NOMO-1 treated with DMSO at 0.1 percent for 48 hours (cell line): ENCODE data around the gene TMEM72.

Experiments
- DNase-seq: peaks from one replicate; lab custom pipeline; 2025; ENCODE audit not compliant: unreplicated experiment; lab: John Stamatoyannopoulos, UW

The TMEM72 gene

DNA sequence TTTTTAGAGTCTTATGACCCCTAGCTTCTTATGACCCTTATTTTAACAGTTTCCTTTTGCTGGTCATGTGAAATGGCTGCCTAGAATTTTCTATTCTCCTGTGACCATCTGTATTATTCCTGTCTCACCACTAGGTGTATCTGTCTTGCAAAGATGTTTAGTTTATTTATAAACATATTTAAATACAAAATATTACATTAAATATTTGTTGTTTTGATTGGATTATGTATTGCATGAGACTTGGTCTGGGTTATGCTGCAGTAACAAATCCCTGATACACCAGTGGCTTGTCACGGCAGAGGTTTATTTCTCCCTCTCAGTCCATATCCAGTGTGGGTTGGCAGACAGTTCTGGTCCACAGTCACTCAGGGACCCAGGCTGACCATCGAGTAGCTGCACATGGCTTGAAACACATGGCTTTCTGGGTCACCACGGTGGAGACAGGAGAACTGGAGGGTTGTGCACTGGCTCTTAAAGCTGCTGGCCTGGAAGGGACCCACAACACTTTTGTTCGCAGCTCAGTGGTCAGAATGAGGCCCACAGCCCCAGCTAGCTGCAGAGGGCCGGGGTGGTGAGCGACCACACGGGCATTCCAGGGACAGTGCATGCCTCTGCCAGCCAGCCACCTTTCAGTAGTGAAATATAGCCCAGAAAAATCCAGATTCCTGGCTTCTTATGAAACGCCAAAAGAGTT lies 55.8 kb downstream of the TMEM72 start:
- no peak for DNase-seq

DNA sequence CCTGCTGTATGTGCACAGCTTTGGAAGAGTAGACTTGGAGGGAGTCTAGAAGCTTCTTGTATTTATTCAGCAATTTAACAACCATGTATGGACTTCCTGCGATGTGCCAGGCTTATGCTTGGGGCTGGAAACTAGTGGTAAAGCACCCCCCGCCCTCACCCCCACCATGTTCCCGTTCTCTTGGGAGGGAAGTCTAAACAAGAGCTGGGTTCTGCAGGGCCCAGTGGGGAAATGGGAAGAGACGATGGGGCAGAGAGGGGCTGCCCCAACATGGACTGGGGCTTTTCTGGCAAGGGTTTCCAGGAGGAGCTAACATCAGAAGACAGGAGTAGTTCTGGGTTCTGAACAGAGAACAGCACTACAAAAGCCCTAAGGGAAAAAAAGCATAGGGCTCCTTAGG lies 56.5 kb downstream of the TMEM72 start:
- DNase-seq: no peak

DNA sequence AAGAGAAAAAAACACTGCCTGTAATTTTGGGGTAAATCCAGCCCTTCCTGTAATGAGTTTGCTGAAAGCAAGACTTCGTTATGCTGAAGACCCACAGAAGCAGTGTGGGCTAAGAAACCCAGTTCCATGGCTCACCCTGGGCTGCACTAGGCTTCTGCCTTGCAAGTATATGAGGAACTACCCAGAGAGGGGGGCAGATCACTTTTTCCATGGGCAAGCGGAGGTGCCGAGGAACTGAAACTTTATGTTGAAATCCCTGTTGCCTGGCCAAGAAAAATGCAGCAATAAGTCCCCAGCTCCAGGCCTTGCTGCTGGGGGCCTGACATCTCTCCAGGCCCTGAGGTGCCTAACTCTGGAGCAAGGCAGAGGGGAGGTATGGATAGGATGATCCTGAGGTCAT lies 57.0 kb downstream of the TMEM72 start:
- DNase-seq: peak; percentile 99

DNA sequence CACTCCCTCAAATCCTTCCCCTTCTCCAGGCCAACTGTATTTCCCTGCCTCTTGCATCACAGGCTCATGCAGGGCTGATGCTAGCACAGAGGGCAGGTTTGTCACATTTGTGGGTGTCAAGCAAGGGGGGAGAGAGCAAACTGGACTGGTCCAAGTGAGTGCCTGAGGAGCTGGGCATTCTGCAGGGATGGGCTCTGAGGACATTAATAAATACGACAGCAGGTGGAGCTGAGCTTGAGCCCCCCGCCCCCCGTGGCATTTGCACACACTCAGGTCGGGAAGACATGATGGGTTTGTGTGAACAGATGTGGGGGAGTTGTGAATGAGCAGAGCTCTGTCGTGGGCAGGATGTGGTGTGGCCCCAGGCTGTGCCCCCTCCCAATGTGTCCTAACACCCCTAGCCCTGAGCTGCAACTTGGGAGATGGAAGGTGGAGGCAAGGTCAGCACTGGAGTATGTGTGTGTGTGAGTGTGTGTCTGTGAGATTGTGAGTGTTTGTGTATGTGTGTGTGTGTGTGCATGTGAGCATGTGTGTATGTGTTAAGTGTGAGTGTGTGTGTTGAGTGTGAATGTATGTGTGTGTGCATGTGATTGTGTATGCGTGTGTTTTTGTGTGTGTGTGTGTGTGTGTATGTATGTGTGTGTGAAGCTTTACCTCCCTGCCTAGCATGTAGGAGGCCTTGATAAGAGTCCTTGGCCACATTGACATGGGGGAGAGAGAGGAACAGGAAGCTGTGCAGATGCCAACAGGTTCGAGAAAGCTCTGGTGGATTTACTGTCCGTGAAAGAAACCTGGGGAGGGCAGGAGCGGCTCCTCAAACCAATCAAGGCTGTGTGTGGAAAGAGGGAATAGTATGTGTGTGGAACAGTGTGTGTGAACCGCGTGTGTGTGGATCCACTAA lies 57.6 kb downstream of the TMEM72 start:
- DNase-seq: no peak

DNA sequence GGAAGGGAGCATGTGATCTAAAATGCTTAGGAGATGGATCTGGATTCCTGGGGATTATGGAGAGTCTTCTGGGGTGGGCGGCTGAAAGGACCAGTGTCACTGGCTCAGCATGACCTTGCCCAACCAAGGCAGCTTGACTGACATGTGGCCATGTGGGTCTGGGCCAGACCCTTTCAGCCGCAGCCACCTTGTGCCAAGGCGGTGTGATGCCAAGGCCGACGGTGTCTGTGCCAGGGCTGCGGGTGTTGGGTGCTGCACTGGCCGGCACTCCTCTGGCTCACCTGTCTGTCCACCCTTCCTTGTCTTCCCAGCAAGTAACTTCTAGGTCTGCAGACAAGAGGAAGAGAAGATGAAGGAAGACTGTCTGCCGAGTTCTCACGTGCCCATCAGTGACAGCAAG lies 58.7 kb downstream of the TMEM72 start:
- no peak for DNase-seq

DNA sequence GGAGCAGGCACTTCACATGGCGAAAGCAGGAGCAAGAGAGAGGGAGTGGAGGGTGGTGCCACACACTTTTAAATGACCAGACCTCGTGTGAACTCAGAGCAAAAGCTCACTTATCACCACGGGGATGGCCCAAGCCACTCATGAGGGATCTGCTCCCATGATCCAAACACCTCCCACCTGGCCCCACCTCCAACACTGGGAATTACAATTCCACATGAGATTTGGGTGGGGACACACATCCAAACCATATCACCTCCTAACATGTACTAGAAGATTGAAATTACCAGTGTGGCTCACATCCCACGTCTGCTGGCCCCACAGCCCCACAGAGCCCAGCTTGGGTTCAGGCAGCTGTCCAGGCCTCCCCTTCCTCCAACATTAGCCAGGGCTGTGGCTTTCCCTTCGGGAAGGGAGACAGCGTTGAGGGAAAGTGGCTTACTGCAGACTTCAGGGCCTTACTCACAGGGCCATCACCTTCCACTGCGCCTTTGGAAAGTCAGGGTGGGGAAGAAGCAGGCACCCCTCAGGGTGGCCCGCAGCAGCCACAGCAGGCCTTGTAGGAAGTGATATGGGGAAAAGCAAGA lies 59.8 kb downstream of the TMEM72 start:
- no peak for DNase-seq

DNA sequence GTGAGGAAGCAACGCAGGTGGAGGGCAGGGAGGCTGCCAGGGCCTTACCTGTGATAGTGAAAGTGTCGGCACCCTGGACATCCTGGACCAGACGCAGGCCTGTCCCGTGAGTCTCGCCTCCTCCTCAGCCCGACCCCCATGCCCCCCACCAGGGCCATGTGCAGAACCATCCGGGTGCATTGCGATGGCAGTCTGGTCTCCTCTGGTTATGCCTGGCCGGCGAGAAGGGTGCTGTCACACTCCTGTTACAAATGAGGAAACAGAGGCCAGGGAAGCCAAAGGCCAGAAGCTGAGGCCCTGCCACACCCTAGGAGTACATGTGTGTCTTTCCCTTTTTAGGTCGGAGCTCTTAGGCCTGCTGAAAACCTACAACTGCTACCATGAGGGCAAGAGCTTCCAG lies 60.3 kb downstream of the TMEM72 start:
- DNase-seq: no peak

DNA sequence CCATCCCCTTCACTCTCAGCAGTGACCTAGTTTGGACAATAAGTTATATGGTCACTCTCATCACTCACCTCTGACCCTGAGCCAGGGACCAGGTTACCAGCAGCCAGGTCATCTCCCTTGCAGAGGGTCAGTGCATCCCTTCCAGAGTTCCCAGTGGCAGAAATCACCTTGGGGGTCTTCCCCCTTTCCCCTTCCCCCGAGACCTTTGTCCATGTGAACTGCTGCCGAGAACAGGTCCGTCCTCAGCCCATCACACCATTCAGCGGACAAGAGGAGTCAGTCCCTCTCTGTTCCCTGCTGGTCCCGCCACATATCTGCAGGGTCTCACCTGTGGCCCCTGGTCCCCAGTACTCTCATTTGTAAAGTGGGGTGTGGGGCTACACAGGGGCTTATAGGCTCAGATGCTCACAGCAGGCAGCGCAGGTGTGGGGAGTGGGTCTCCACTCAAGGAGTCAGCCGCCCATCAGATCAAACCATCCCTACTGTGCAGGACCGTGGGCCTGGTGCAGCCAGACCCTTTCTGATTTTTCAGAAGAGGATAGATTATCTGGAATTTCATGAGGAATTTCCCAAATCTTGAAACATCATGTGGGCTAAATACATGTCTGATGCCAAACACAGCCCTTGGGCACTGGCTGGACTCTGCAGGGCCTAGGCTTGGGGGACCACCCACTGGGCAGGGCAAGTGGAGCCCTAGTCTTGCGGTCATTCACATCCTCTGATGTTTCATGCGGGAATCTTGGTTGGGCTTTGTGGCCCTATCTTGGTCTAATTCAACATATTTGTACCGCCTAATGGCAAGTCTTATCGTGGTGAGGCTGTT lies 61.0 kb downstream of the TMEM72 start:
- no peak for DNase-seq

DNA sequence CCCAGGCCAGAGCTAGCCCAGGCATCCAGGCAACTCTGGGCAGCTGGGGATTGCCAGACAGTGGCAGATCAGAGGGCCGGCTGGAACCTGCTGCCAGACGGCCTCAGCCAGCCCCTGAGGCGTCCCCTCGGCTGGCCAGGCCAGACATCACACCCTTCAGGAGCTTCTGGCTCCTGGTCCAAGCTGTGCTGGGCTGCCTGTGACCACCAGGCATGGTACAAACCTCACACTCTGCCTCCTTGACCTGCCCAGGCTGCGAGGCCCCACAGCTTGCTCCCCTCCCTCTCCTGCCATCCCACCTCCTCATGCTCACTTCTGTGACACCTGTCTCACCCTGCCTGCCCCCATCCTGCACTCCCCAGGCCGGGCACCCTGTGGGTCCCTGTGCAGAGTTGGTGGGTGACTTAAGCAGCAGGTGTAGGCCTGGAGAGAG lies 61.8 kb downstream of the TMEM72 start:
- DNase-seq: no peak

DNA sequence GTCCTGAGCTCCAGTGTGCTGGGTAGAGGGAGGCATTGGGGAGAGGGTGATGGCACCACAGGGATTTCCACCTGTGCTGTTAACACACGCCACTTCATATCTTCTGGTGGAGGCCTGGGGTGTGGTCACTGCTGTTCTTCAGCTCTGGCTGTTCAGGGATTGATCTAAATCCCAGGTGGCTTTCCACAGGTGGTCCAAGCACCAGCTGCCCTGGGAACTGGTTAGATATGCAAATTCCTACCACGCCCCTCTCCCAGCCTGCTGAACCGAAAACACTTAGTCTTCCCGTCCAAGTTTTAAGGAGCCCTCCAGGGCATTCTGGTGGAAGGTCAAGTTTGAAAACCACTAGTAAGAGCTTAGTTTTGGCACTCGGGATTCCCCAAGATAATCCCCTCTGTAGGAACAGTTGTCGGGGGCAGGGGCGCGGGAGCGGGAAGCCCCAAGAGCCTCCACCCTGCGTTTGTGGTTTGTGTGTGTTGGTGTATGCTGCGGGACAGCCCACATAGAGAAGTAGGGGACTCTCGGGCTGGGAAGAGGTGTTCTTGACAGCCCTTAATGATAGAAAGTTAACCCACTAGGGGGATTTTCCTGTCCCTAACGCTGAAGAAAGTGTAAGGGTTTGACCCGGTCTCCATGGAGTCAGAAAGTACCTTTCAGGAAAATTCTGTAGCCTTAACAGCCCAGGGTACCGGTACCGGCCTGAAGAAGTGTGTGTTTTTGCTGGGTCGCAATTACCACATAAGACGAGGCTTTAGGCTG lies 62.4 kb downstream of the TMEM72 start:
- no peak for DNase-seq

DNA sequence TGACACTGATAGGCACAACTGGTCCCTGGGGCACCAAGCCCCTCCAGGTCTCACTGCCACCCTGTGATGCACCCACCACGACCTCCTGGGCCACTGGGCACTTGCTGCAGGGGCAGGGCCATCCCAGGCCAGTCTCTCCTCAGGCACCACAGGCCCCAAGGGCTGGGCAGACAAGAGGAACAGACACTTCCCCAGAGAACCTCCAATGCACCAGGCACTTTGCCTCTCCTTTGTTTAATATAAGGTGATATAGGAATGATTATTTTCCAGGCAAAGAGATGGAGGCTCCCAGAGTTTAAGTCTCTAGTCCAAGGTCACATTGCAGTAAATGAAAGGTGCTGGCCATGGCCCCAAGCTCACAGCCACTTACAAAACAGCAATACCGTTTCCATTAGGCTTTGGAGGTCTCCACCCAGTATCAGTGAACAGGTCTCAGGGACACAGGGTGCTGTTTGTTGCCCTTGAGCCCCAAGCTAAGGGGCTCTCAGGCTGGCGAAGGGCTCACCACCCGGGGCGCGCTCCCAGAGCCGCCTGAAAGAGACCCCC lies 63.0 kb downstream of the TMEM72 start:
- no peak for DNase-seq

DNA sequence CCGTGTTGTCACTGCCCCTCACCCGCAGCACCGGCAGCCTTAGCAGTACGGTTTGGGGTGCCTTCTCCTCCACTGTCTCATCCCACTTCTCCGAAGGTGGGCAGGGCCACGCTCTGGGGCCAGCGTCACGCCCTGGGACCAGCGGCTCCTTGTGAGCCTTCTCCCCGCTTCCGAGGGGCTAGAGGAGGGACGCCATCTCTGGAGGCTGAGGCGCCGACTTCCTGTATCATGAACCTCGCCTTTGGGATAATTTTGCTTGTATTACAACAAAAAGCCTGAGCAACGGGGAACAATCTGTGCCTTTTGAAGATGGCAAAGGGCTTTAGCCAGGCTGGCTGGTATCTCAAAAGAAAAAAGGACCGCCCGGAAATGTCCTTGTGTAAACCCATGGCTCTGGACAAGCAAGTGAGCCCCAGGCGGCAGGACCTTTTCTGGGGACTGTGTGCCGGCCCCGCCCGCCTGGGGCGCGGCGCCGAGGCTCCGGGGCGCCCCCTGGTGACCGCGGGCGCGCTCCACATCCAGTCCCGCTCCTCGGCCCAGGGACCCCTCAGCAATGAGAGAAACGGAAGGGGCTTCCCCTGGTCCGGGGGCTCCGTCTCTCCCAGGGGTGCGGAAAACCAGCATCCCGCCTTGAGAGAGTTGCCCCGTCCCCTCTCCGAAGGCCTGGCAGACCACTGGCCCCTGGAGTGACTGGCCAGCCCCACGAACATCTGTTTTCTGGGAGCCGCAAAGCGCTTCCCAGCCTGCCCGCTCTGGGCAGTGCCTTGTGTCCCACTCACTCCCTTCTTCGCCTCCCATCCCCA lies 63.7 kb downstream of the TMEM72 start:
- peak; percentile 38 for DNase-seq

DNA sequence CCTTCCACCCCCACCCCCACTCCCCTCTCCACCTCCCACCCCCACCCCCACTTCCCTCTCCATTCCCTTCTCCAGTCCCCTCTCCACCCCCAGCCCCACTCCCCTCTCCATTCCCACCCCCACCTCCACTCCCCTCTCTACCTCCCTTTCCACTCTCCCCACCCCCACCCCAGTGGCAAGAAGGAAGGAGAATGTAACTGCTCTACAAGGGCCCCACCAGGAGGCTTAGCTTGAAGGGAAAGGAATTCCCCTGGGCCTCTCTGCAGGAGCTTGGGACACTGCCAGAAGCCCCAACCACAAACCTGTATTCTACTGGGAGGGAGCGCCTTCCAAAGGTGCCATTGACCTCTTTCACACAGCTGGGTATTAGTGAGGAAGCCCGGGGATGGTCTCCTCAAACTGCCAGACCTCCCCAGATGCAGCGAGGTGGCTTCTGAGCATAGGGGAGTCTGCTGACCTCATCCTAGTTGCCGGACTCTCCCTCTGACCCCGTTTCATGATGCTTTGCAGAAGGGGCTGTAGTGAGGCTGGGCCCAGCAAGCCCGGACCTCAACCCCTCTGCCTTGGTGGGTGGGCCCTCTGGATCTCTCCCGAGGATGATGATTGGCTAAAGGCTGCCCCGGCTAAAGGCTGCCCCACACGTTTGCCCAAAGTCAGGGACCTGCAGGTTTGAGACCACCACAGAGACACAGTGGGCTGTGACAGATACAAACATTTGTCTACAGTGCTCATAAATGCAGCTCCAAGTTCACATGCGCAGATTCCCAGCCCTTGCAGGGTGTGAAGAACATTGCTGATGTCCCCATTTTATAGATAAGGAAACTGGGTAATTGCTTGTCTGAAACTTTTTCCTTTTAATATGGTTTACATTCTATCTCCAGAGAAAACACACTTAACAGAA lies 64.5 kb downstream of the TMEM72 start:
- DNase-seq: no peak

DNA sequence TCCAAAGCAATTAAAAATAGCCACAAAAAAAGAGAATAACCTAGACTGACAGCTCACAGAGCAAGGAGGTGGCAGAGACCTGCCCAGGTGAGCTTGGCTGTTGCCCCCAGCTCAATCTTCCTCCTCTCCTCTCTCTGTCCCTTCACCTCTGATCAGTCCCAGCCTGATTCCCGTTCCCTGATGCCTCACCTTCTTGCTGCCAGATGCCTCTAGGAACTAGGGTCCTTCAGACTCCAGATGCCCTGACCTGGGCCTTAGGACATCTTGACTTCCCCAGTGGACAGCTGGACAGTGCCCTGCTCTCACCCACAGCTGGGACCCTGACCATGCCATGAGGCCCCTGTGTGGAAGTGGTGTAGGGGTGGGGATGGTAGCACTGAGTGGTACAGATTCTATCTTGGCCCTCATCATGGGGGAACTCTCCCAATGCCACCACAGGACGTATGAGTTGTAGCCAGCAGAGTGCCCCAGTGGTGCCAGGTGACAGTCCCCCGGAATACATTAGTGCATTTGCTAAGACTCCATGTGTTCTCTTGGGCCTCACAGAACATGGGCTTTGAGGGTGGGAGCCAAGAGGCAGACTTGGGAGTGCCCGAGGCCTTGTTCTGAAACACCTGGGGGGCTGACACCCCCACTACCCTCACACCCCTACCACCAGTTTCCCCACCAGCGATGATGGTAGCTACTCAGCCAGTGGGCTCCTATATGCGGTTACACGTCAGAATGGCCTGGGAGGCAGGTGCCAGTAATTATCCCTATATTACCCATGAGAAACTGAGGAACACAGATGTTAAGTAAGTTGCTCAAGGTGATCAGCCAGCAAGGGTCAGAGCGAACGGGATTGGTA lies 65.4 kb downstream of the TMEM72 start:
- no peak for DNase-seq

DNA sequence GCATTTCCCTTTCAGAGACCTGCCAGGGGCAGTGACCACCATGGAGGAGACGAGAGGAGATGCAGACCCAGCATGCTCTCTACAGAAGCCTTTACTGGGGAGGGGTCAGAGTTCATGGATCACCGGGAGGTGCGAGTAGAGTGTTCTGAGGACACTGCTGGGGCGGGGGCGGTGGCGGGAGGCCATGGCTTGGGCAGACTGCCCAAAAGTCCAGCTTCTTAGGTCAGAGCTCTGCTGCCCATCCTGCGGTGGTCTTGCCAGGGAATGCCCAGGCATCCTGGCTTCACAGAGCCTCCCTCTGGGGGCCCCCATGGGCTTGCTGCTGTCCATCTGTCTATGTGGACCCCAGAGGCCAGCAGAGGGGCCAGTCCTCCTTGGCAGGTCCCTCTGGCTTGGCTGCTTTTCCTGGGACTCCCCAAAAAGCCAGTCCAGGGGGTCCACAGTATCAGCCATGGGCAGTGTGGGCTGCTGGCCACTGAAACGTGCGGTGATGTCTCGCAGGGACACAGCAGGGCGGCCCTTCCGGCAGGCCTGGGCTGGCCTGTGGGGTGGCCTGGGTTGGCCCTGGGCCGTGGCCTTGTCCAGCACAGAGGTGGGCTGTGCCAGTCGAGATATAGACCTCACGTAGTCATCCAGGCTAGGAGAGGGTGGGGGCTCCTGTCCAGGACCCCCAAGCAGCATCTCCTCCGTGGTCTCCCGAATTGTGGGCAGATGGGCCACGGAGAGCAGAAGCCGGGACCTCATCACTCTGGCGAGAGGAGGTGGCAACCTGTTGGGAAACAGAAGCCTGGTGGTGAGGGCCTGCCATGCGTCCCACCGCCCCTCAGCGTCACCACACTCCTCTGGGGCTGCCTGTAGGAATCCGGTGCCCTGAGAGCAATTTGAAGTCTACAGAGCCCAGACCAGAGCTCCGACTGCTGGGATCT lies 66.4 kb downstream of the TMEM72 start:
- no peak for DNase-seq

DNA sequence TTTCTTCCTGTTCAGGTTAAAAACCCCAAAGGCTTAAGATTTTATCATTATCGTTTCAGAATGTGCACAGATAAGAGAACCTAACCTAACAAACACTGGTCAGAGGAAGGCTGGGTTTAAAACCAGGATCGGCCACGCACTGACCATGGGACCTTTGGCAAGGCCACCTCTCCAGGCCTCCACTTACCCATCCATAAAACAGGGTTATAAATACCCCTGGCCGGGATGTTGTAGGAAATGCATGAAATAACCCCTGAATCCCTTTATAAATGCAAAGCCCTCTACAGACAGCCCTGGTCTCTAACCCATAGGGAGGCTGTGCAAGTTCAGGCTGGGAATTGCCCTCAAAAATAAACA lies 67.1 kb downstream of the TMEM72 start:
- no peak for DNase-seq
